GM12801 (cell line): ENCODE data around the gene USP37.

Experiments used
- CTCF ChIP-seq: IDR thresholded peaks from one replicate; pipeline ENCODE4 v1.5.1; 2011; ENCODE audit warnings: control low read depth; ENCODE audit not compliant: insufficient read length; ENCODE audit errors: extremely low read depth

USP37 gene

GRCh38 chr2:218546012-218546411 lies 22.1 kb downstream of the USP37 start:
- no peak for TF ChIP-seq CTCF

GRCh38 chr2:218540015-218540414 lies 28.1 kb downstream of the USP37 start:
- TF ChIP-seq CTCF, result no peak

- no peak for TF ChIP-seq CTCF
These were observed 31.2 kb downstream of the USP37 start for GRCh38 chr2:218536804-218537494.

GRCh38 chr2:218529990-218530389 lies 38.2 kb downstream of the USP37 start:
- TF ChIP-seq CTCF, result no peak

- no peak for TF ChIP-seq CTCF
These were observed 44.5 kb downstream of the USP37 start for GRCh38 chr2:218523651-218524050.

- no peak for TF ChIP-seq CTCF
These were observed 49.3 kb downstream of the USP37 start for GRCh38 chr2:218518876-218519275.

- no peak for TF ChIP-seq CTCF
These were observed 50.5 kb downstream of the USP37 start for GRCh38 chr2:218517434-218518206.
